GM21360 (cell line): Measurements from ENCODE around the gene LIPC.

ENCODE experiments used
- ATAC-seq: cut with Tn5 transposase; IDR thresholded peaks from one replicate; pipeline ENCODE4 v1.9.1; 2021; ENCODE audit warnings: mild to moderate bottlenecking, moderate library complexity; ENCODE audit not compliant: unreplicated experiment

The LIPC gene

GRCh38 chr15:58405865-58406264 is 25.9 kb upstream of the LIPC start:
- no peak for ATAC-seq

- ATAC-seq, result no peak
Measured at GRCh38 chr15:58406811-58407210, 25.0 kb upstream of the LIPC start.

- no peak for ATAC-seq
Measured at GRCh38 chr15:58407236-58407775, 24.5 kb upstream of the LIPC start.

- no peak for ATAC-seq
Measured at GRCh38 chr15:58407778-58408177, 24.0 kb upstream of the LIPC start.

GRCh38 chr15:58409861-58410260 is 21.9 kb upstream of the LIPC start:
- no peak for ATAC-seq

GRCh38 chr15:58410353-58410752 is 21.4 kb upstream of the LIPC start:
- no peak for ATAC-seq

GRCh38 chr15:58413253-58413652 is 18.5 kb upstream of the LIPC start:
- ATAC-seq, result no peak

- no peak for ATAC-seq
Measured at GRCh38 chr15:58415636-58416035, 16.2 kb upstream of the LIPC start.

GRCh38 chr15:58416963-58417362 is 14.8 kb upstream of the LIPC start:
- ATAC-seq, result no peak

GRCh38 chr15:58418135-58418534 is 13.7 kb upstream of the LIPC start:
- no peak for ATAC-seq

- no peak for ATAC-seq
Measured at GRCh38 chr15:58419803-58420524, 11.8 kb upstream of the LIPC start.

GRCh38 chr15:58420579-58421043 is 11.2 kb upstream of the LIPC start:
- ATAC-seq, result no peak

- ATAC-seq, result no peak
Measured at GRCh38 chr15:58423205-58423604, 8.6 kb upstream of the LIPC start.

- no peak for ATAC-seq
Measured at GRCh38 chr15:58423831-58424608, 7.8 kb upstream of the LIPC start.

- ATAC-seq, result no peak
Measured at GRCh38 chr15:58424722-58425121, 7.1 kb upstream of the LIPC start.

- ATAC-seq, result no peak
Measured at GRCh38 chr15:58425185-58425584, 6.6 kb upstream of the LIPC start.

GRCh38 chr15:58425834-58426233 is 6.0 kb upstream of the LIPC start:
- ATAC-seq, result no peak

- no peak for ATAC-seq
Measured at GRCh38 chr15:58426501-58426900, 5.3 kb upstream of the LIPC start.

- ATAC-seq, result no peak
Measured at GRCh38 chr15:58427987-58428386, 3.8 kb upstream of the LIPC start.

- ATAC-seq, result no peak
Measured at GRCh38 chr15:58430224-58430787, 1.5 kb upstream of the LIPC start.

GRCh38 chr15:58432401-58432800 is 610 bp downstream of the LIPC start:
- no peak for ATAC-seq
